ENCODE results near the gene TFR2. TPM values are rescaled to one million over a fixed set of nuclear protein-coding genes. Genes with fewer than 3 reads are reported as not detected.

The TFR2 gene
- total and polyA plus RNA-seq, 2 of the 13 experiments (the other 11 are each of a cell fraction or from before 2014, with no cell fraction given) = 36.9 to 64.2 TPM

- peak; percentile 88 for TF ChIP-seq POLR2AphosphoS2 (IDR thresholded peaks at IDR 0.05; ENCODE audit: low read depth, low read length)
Observed at GRCh38 chr7:100575206-100575631, 66.1 kb downstream of the TFR2 start (continued).

GRCh38 chr7:100574362-100575205, 66.8 kb downstream of the TFR2 start:
- 94% methylated on average over 33 of the region's 44 CpGs for WGBS (ENCODE audit: low lambda C conversion rate)
- no peak overlapping the region for H3K4me2 ChIP-seq (ENCODE audit: low read depth, low read length)
- no peaks in the 10 kb centered on the region for H3K27me3 ChIP-seq (ENCODE audit: control insufficient read depth in 1 of 2, insufficient read depth in 2 of 2, low read length in 2 of 2)
- ChIA-PET POLR2A (no interaction called here), CTCF (ENCODE audit: low intra/inter-chr PET ratio, low total read pairs) (interaction anchor here (1.3 kb wide), 1 partner anchor 14 kb away, joined by 4 read pairs; no protein-coding TSS in a partner anchor)
- H3K9ac ChIP-seq (ENCODE audit: insufficient read depth, low read depth, low read length) = no peak overlapping the region
- DNase-seq (ENCODE audit: low spot score) (no peak), FAIRE-seq (no peak), ATAC-seq (no peak)
- H3K4me1 ChIP-seq (ENCODE audit: insufficient read depth, low read length) = peaks cover 37% of the 10 kb centered on the region
- H3K9me3 ChIP-seq (ENCODE audit: low read length) = no peaks in the 10 kb centered on the region
- H3K27ac ChIP-seq (ENCODE audit: extremely low read length, insufficient read depth, low read length) = no peak overlapping the region
- intact Hi-C loops (cut with micrococcal nuclease; ENCODE audit: unreplicated experiment) = no loop called here
- BruUV-seq (replicated peaks) = no TSS peak
- in situ Hi-C loops (cut with HindIII; ENCODE audit: extremely low pct_ligation_motif_present, low pct_unique_long_range_greater_than_20kb) = no loop called here
- peaks cover 5 to 15% of the 10 kb centered on the region in 2 experiments; a peak in 1 of 5 replicates for H3K36me3 ChIP-seq (replicated peaks in 1 of 2; ENCODE audit: control insufficient read depth in 1 of 2, insufficient read depth in 2 of 2, low read length in 2 of 2)
- H3K79me2 ChIP-seq (ENCODE audit: insufficient read depth, low read length) = no peaks in the 10 kb centered on the region
- H4K20me1 ChIP-seq (ENCODE audit: insufficient read depth, low read length) = no peaks in the 10 kb centered on the region
- H3K4me3 ChIP-seq (replicated peaks in 1 of 3; ENCODE audit: insufficient read depth in 1 of 3, low read depth in 2 of 3, low read length in 3 of 3) = no peak overlapping the region
- no peak overlapping the region for H2AFZ ChIP-seq (ENCODE audit: low read length)
- TF ChIP-seq ZNF564 (CRISPR knock-in tag; IDR thresholded peaks at IDR 0.05) (no peak), ZNF34 (CRISPR knock-in tag; IDR thresholded peaks at IDR 0.05; ENCODE audit: borderline replicate concordance) (no peak), REXO4 (CRISPR knock-in tag; IDR thresholded peaks at IDR 0.05; ENCODE audit: borderline replicate concordance) (no peak), ZNF282 (IDR thresholded peaks at IDR 0.05; ENCODE audit: partially characterized antibody) (no peak), ELF4 (CRISPR knock-in tag; IDR thresholded peaks at IDR 0.05; ENCODE audit: borderline replicate concordance) (no peak), POLR2G (IDR thresholded peaks at IDR 0.05; ENCODE audit: low read depth, low read length) (peak; percentile 25; the same call in 1 of the 2 replicates), ZNF101 (CRISPR knock-in tag; IDR thresholded peaks at IDR 0.05; ENCODE audit: borderline replicate concordance, low read depth) (no peak), ZNF773 (CRISPR knock-in tag; IDR thresholded peaks at IDR 0.05; ENCODE audit: borderline replicate concordance) (no peak), JUND (CRISPR knock-in tag; IDR thresholded peaks at IDR 0.05) (no peak), ZNF616 (CRISPR knock-in tag; IDR thresholded peaks at IDR 0.05; ENCODE audit: low read depth) (no peak), RFX3 (CRISPR knock-in tag; IDR thresholded peaks at IDR 0.05) (no peak), ZNF326 (CRISPR knock-in tag; IDR thresholded peaks at IDR 0.05; ENCODE audit: borderline replicate concordance) (no peak), POGZ (CRISPR knock-in tag; IDR thresholded peaks at IDR 0.05) (no peak), ZNF350 (CRISPR knock-in tag; IDR thresholded peaks at IDR 0.05; ENCODE audit: borderline replicate concordance, low read depth) (no peak), ZNF44 (CRISPR knock-in tag; IDR thresholded peaks at IDR 0.05) (no peak), HHEX (CRISPR knock-in tag; IDR thresholded peaks at IDR 0.05) (no peak), AGO2 (optimal IDR thresholded peaks at IDR 0.05; ENCODE audit: low read depth, low read length) (peak; percentile 96), TP53 (CRISPR knock-in tag; conservative IDR thresholded peaks at IDR 0.05) (no peak), SNRNP70 (IDR thresholded peaks at IDR 0.05; ENCODE audit: low read depth, low read length) (0 out of 2 replicates have a peak, but pooled peaks have one; percentile 22), PRDM10 (CRISPR knock-in tag; IDR thresholded peaks at IDR 0.05; ENCODE audit: low read depth) (no peak)
